ES-I3 (cell line): Measurements from ENCODE around the gene FIBCD1.

Experiments used
- H3K36me3 ChIP-seq: 2 replicates; pipeline ENCODE4 v1.6.1; 2013; ENCODE audit warnings: mild to moderate bottlenecking, low read length, control low read depth, moderate library complexity; ENCODE audit not compliant: insufficient read depth
- H3K4me1 ChIP-seq: 2 replicates; pipeline ENCODE4 v1.6.1; 2013; ENCODE audit warnings: mild to moderate bottlenecking, control low read depth, low read length; ENCODE audit not compliant: insufficient read depth
- H3K9ac ChIP-seq: 2 replicates; pipeline ENCODE4 v1.6.1; 2013; ENCODE audit warnings: low read depth, mild to moderate bottlenecking, low read length, moderate library complexity
- H3K9me3 ChIP-seq: 2 replicates; pipeline ENCODE4 v1.6.1; 2013; ENCODE audit warnings: mild to moderate bottlenecking, low read length, moderate library complexity; ENCODE audit not compliant: control insufficient read depth, insufficient read depth

Gene FIBCD1

DNA sequence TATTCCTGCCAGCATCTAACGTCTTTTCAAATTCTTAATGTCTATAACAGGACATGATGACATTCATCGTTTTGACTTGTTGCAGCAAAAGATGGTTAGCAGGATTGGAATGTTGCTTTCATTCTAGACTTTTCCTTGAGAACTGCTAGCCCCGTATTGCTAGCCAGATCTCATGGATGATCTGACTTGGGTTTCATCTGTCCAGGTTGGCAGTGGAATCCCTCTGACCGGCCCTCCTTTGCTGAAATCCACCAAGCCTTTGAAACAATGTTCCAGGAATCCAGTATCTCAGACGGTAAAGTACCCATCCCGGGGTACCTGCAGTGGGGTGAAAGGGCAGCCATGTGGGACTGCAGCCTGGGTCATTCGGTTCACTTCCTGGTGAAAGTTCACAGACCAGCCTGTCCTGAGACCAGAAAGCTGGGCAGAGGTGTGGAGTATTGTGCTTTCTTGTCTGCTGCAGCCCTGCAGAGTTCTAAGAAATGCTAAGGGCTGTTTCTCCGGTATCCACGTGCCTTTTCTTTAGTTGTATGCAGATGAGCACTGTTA lies 59.1 kb downstream of the FIBCD1 start:
- Histone ChIP-seq H3K9me3 (no peaks in the 10 kb centered on the region), H3K9ac (no peak overlapping the region), H3K4me1 (no peaks in the 10 kb centered on the region), H3K36me3 (peaks cover 32% of the 10 kb centered on the region)

DNA sequence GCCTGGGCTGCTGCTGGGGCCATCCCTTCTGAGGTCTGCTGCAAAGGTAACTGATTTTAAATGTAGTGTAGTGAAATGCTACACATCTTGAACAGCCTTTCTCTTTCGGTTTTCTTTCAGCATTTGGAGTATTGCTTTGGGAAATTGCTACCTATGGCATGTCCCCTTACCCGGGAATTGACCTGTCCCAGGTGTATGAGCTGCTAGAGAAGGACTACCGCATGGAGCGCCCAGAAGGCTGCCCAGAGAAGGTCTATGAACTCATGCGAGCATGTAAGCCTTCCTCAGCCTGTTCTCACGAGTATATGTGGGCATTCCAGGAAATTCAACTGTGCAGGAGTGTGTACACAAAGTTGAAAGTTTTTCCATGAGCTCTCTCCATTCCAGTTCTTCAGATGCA lies 60.8 kb downstream of the FIBCD1 start:
- Histone ChIP-seq H3K4me1 (no peaks in the 10 kb centered on the region), H3K9ac (no peak overlapping the region), H3K9me3 (no peaks in the 10 kb centered on the region), H3K36me3 (peaks cover 34% of the 10 kb centered on the region)

DNA sequence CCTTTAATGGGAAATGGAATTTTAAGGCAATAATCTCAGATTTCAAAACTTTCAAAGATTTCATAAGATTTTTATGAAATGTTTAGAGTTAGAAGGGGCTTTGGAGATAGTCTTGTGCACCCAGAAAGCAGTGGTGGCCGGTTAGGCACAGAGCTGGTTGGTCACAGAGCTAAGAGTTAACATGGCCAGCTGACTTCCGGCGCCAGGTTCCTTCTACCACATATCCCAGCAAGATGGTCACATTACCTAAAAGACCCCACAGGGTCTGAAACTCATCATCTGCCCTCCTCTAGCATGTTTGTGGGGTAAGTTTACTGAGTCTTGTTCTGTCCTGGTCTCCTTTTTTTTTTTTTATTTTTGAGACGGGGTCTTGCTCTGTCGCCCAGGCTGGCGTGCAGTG lies 61.7 kb downstream of the FIBCD1 start:
- no peaks in the 10 kb centered on the region for H3K4me1 ChIP-seq
- no peaks in the 10 kb centered on the region for H3K9me3 ChIP-seq
- peaks cover 44% of the 10 kb centered on the region for H3K36me3 ChIP-seq
- no peak overlapping the region for H3K9ac ChIP-seq

DNA sequence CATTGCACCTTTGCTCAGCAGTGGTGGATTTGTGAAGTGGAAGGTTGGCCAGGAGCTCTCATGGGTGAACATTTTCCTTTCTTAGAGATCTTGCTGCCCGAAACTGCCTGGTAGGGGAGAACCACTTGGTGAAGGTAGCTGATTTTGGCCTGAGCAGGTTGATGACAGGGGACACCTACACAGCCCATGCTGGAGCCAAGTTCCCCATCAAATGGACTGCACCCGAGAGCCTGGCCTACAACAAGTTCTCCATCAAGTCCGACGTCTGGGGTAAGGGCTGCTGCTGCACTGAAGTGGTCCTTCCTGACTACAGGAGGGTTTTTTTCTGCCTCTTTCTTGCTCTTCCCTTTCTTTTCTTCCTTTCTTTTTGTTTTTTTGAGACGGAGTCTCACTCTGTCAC lies 64.3 kb downstream of the FIBCD1 start:
- H3K4me1 ChIP-seq: no peaks in the 10 kb centered on the region
- no peaks in the 10 kb centered on the region for H3K9me3 ChIP-seq
- H3K9ac ChIP-seq: no peak overlapping the region
- H3K36me3 ChIP-seq: peaks cover 41% of the 10 kb centered on the region

DNA sequence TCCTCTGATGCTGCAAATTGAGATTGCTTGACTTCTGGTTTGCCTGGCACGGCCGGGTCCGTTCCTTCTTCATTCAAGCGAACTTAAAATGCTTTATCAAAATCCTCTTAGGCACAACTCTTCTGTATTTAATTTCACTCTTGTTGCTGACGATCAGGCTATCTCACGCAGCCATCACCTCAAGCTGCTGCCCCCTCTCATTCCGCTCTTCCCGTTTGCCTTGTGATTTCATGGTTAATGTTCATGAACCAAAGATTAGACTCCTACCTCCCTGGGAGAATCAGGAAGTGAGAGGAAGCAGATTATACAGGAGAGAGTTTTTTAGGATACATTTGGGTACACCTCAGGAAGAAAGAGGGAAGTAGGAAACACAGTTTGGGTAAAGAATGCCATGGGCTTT lies 65.1 kb downstream of the FIBCD1 start:
- Histone ChIP-seq H3K4me1 (no peaks in the 10 kb centered on the region), H3K9ac (no peak overlapping the region), H3K9me3 (no peaks in the 10 kb centered on the region), H3K36me3 (peaks cover 33% of the 10 kb centered on the region)

DNA sequence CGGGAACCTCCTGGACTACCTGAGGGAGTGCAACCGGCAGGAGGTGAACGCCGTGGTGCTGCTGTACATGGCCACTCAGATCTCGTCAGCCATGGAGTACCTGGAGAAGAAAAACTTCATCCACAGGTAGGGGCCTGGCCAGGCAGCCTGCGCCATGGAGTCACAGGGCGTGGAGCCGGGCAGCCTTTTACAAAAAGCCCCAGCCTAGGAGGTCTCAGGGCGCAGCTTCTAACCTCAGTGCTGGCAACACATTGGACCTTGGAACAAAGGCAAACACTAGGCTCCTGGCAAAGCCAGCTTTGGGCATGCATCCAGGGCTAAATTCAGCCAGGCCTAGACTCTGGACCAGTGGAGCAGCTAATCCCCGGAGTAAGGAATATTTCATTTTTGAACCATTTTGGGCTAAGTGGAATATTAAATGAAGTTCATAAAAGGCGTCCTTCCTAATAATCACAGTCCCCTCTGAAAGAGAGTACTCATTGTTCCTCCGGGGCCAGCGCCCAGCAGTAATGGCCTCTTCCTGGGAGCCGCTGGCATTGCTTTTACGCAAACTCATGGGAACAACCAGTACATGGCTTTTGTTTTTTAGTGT lies 66.0 kb downstream of the FIBCD1 start:
- Histone ChIP-seq H3K9ac (no peak overlapping the region), H3K4me1 (no peaks in the 10 kb centered on the region), H3K9me3 (no peaks in the 10 kb centered on the region), H3K36me3 (peaks cover 27% of the 10 kb centered on the region)

DNA sequence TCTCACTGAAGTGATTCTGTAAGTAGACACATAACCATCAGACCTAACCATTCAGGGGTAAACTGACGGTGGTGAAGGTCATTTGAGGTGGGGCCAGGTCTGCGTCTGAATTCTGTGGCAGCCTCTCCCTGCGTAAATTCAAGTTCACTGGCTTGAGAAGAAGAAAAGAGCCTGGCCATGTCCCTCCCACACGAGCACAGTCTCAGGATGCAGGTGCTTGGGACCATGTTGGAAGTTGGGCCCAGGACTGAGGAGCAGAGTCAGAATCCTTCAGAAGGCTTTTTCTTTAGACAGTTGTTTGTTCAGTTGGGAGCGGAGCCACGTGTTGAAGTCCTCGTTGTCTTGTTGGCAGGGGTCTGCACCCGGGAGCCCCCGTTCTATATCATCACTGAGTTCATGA lies 66.5 kb downstream of the FIBCD1 start:
- Histone ChIP-seq H3K36me3 (peaks cover 27% of the 10 kb centered on the region), H3K9me3 (no peaks in the 10 kb centered on the region), H3K4me1 (no peaks in the 10 kb centered on the region), H3K9ac (no peak overlapping the region)

DNA sequence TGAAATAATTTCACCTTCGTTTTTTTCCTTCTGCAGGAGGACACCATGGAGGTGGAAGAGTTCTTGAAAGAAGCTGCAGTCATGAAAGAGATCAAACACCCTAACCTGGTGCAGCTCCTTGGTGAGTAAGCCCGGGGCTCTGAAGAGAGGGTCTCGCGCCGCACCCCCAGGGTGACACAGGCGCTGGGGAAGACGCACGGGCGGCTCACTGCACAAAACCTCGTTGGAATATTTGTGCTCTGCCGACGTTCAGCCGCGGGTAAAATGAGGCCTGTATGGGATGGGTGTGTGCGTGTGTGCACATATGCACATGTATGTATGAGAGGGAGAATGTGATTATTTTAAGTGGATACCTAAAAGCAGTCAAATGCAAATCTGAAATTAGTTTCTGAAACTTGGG lies 67.0 kb downstream of the FIBCD1 start:
- H3K9me3 ChIP-seq: no peaks in the 10 kb centered on the region
- H3K9ac ChIP-seq: no peak overlapping the region
- H3K4me1 ChIP-seq: no peaks in the 10 kb centered on the region
- H3K36me3 ChIP-seq: peaks cover 27% of the 10 kb centered on the region

DNA sequence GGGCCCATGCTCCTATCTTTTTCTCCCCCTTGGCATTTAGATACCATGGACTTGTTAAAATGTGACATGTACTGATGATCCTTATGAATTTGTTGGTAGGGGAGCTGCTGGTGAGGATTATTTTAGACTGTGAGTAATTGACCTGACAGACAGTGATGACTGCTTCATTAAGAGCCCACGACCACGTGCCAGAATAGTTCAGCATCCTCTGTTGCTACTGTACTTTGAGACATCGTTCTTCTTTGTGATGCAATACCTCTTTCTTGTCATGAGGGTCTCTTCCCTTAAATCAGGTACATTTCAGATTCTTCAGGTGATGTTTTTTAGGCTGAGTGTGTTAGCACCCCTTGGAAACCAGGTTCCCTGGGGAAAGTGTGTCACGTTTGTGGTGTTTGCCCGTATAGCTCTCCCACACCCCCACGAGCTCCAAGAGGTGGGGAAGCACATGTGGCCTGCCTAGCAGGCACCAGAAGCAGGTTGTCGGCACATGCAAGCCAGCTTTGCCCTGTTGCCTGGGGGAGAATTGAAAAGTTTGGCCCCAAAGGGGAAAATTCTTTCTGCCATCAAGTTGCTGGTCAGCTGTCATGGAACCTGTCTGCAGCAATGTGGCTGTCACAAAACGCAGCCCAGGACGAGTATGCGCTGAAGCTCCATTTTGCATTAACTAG lies 67.5 kb downstream of the FIBCD1 start:
- Histone ChIP-seq H3K9ac (no peak overlapping the region), H3K9me3 (no peaks in the 10 kb centered on the region), H3K36me3 (peaks cover 27% of the 10 kb centered on the region), H3K4me1 (no peaks in the 10 kb centered on the region)

DNA sequence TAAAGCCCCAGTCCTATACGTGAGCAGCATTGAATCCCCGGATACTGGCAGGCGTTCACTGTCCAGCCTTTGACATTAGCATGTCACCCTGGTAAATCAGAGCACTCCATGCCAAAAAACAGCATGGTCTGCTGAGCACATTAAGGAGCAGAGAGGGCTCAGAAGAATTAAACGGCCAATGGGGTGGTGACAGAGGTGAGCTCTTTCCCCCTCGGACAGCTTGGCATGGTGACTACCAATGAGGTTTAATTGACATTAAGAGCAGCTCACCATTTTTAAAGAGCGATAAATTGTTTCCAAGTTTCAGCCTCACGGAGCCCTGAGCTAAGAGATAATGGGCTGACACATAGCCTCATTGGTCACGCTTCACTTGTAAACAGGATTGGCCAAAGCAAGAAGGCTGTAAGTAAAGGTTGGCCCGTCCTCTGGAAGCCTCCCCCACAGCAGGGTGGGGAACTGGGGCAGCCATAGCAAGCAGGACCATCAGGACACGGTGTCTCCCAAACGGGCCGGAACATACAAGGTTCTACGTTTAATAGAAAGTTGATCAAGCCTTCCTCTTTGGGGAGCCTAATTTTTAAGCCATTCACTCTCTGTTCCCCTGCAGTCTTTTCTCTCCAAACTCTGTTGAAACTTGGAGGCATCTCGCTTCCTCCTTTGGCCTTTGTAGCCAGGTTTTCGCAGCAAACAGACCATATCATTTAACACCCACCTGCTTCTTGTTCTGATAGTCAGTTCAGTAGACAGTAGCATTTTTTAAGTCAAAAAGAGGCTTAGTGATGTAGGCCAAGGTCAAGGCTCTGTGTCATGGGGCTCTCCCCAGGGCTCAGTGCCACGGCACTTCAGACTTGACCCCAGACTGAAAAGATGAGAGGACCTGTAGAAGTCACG lies 68.3 kb downstream of the FIBCD1 start:
- H3K36me3 ChIP-seq: peaks cover 27% of the 10 kb centered on the region

DNA sequence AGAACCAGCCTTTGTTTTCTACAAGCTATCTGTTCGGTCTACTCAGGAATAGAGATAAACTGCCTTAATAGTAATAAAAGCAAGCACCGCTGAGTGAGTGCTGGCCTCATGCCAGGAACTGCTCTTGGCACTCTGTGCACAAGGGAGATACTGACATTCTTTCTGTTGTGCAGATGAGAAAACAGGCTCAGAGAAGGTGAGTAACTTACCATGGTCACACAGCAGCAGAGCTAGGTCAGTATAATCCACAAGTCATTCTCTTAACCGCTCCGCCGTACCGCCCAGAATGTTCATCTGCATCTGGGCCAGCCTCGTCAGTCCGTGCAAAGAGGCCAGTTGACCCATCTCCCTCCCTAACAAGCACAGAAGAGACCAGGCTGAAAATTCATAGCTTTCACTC lies 69.8 kb downstream of the FIBCD1 start:
- Histone ChIP-seq H3K9ac (no peak overlapping the region), H3K9me3 (no peaks in the 10 kb centered on the region), H3K36me3 (peaks cover 27% of the 10 kb centered on the region), H3K4me1 (no peaks in the 10 kb centered on the region)

More for the DNA sequence above, 68.3 kb downstream of the FIBCD1 start:
- no peaks in the 10 kb centered on the region for H3K4me1 ChIP-seq
- H3K9me3 ChIP-seq: no peaks in the 10 kb centered on the region
- no peak overlapping the region for H3K9ac ChIP-seq

DNA sequence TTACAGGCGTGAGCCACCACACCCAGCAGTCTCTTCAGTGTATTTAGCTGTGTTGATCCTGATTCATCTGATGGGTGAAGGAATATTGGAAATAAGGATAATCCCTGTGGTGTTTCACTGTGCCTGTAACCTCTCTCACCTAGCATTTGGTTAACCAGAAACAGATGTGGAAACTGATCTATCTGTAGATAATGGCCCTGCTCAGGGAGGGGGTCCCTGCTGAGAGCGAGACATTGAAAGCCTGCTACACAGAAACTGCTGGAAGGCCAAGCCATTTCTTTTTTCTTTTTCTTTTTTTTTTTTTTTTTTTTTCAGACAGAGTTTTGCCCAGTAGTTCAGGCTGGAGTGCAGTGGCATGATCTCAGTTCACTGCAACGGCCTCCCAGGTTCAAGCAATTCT lies 70.8 kb downstream of the FIBCD1 start:
- Histone ChIP-seq H3K36me3 (peaks cover 22% of the 10 kb centered on the region), H3K9ac (no peak overlapping the region), H3K9me3 (no peaks in the 10 kb centered on the region), H3K4me1 (no peaks in the 10 kb centered on the region; the same call in 1 of the 2 replicates)

DNA sequence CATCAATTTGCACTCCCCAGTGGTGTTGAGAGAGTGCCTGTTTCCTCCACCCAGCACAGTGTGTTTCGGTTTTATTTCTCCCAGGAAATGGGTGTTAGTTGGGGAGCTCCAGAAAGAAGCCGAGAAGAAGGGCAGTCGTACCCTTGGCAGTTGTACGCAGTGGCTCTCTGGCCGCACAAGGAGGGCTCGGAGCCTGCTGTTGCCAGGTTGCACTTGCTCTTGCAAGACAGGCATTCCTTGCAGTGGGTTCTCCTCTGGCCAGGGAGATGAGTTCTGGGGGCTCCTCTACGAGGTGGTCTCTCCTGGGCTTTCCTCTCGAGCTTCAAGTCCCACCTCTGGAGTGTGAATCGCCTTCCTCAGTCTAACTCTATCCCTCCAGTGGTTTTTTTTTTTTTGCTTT lies 71.5 kb downstream of the FIBCD1 start:
- Histone ChIP-seq H3K9ac (no peak overlapping the region), H3K36me3 (peaks cover 18% of the 10 kb centered on the region)

DNA sequence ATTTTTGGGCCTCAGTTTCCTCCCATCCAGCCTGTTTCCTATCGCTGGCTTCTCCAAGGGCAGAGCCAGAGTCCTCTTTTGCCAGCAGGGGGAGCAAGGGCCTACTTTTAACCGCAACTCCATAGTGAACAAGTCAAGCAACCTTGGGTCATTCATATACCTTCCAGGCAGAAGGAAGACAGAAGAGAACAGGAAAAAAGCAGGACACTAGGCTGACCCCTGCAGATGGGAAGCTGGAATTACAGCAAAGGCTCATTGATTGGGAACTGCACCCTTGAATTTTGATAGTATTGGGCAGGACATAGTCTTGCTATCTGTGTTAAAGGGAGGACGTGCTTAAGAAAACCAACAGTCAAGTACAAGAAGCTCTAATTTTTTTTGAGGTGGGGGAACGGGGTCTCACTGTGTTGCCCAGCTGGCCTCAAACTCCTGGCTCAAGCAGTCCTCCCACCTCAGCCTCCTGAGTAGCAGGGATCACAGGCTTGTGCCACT lies 72.5 kb downstream of the FIBCD1 start:
- Histone ChIP-seq H3K36me3 (peaks cover 8% of the 10 kb centered on the region; the same call in 1 of the 2 replicates), H3K9me3 (no peaks in the 10 kb centered on the region), H3K4me1 (no peaks in the 10 kb centered on the region; the same call in 1 of the 2 replicates), H3K9ac (no peak overlapping the region)

More for the DNA sequence above, 71.5 kb downstream of the FIBCD1 start:
- H3K4me1 ChIP-seq: no peaks in the 10 kb centered on the region; the same call in 1 of the 2 replicates
- no peaks in the 10 kb centered on the region for H3K9me3 ChIP-seq
